KMS-11 (cell line): ENCODE measurements around the gene MDH2.
"Not testable (repeated sequence)": the region's sequence is repeated elsewhere in the genome, so short reads cannot be mapped to it uniquely, and the experiment has no call there.

ENCODE experiments used
- H2AFZ ChIP-seq: fragments of 200-600 bp; sonication (generic); 2 replicates; pipeline ENCODE4 v1.6.1; 2016; ENCODE audit warnings: antibody characterized with exemption, mixed run types, low read depth
- H3K27ac ChIP-seq: fragments of 200-600 bp; sonication (generic); 2 replicates; pipeline ENCODE4 v1.6.1; 2016; ENCODE audit warnings: mild to moderate bottlenecking, mixed run types
- H3K27me3 ChIP-seq: fragments of 200-600 bp; sonication (generic); 2 replicates; pipeline ENCODE4 v1.6.1; 2017; ENCODE audit warnings: mild to moderate bottlenecking, low read depth, mixed run types, moderate library complexity; ENCODE audit not compliant: insufficient read depth
- H3K36me3 ChIP-seq: fragments of 200-600 bp; sonication (generic); 2 replicates; pipeline ENCODE4 v1.6.1; 2017; ENCODE audit warnings: mild to moderate bottlenecking, mixed run types; ENCODE audit not compliant: insufficient read depth
- H3K4me1 ChIP-seq: fragments of 200-600 bp; sonication (generic); 2 replicates; pipeline ENCODE4 v1.6.1; 2016; ENCODE audit warnings: mild to moderate bottlenecking, low read depth, mixed run types; ENCODE audit not compliant: poor library complexity, severe bottlenecking
- H3K4me2 ChIP-seq: fragments of 200-600 bp; sonication (generic); 2 replicates; pipeline ENCODE4 v1.7.0; 2016; ENCODE audit warnings: mild to moderate bottlenecking, mixed run types
- H3K4me3 ChIP-seq: fragments of 200-600 bp; sonication (generic); IDR thresholded peaks from 2 replicates; pipeline ENCODE4 v1.6.1; 2017; ENCODE audit warnings: low read depth, low read length, mixed read lengths; ENCODE audit not compliant: insufficient read depth
- H3K79me2 ChIP-seq: fragments of 200-600 bp; sonication (generic); 2 replicates; pipeline ENCODE4 v1.6.1; 2016; ENCODE audit warnings: low read depth, mixed run types; ENCODE audit not compliant: insufficient read depth
- H3K9ac ChIP-seq: fragments of 200-600 bp; sonication (generic); 2 replicates; pipeline ENCODE4 v1.6.1; 2016; ENCODE audit warnings: mild to moderate bottlenecking, mixed run types
- H4K20me1 ChIP-seq: fragments of 200-600 bp; sonication (generic); 2 replicates; pipeline ENCODE4 v1.6.1; 2016; ENCODE audit warnings: mild to moderate bottlenecking, mixed run types; ENCODE audit not compliant: insufficient read depth
- CTCF ChIP-seq: fragments of 200-600 bp; sonication (generic); conservative IDR thresholded peaks from 2 replicates; pipeline ENCODE4 v1.6.1; 2017; ENCODE audit warnings: low read depth, mild to moderate bottlenecking, antibody characterized with exemption, low read length, moderate library complexity, mixed read lengths

MDH2 gene

DNA sequence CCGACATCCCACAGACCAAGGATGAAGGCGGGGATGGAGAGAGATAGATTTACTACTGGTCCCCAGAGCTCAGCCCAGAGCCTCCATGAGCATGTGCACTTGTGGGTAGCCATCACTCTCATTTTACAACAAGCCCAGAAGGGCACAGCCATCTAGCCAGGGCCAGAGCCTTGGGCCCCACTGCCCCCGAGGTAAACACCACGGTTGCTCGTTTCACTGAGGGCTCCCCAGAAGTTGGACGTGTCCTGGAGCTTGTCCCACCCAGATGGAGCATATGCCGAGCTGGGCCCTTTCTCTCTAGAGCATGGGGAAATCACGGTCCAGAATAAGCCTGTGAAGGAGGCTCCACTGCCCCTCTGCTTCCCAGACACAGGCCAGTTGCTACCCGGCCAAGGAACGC, 44.6 kb upstream of the MDH2 start:
- H3K36me3 ChIP-seq = no peaks in the 10 kb centered on the region
- no peak overlapping the region for H3K4me2 ChIP-seq
- H3K4me1 ChIP-seq = peaks cover 12% of the 10 kb centered on the region
- H3K27me3 ChIP-seq = no peaks in the 10 kb centered on the region
- H3K79me2 ChIP-seq = no peaks in the 10 kb centered on the region
- no peak overlapping the region for H3K9ac ChIP-seq
- H4K20me1 ChIP-seq = no peaks in the 10 kb centered on the region
- TF ChIP-seq CTCF = no peak
- H2AFZ ChIP-seq = no peak overlapping the region
- H3K27ac ChIP-seq = no peak overlapping the region
- H3K4me3 ChIP-seq = no peak overlapping the region

- H3K4me1 ChIP-seq = peaks cover 28% of the 10 kb centered on the region
- not testable (repeated sequence) for H3K27me3 ChIP-seq, H3K4me3 ChIP-seq, H4K20me1 ChIP-seq, H3K36me3 ChIP-seq, H2AFZ ChIP-seq, H3K4me2 ChIP-seq, H3K27ac ChIP-seq, H3K79me2 ChIP-seq, H3K9ac ChIP-seq
Observed at GRCh38 chr7:76005004-76005403, 42.9 kb upstream of the MDH2 start.

GRCh38 chr7:76008156-76008687, 39.7 kb upstream of the MDH2 start:
- Histone ChIP-seq H3K27ac (peak overlapping the region; percentile 55), H3K4me1 (peaks cover 32% of the 10 kb centered on the region), H4K20me1 (no peaks in the 10 kb centered on the region), H2AFZ (no peak overlapping the region), H3K36me3 (no peaks in the 10 kb centered on the region), H3K9ac (no peak overlapping the region; the same call in 1 of the 2 replicates), H3K79me2 (no peaks in the 10 kb centered on the region), H3K4me2 (peak overlapping the region; percentile 49), H3K27me3 (no peaks in the 10 kb centered on the region), H3K4me3 (no peak overlapping the region)
- no peak for TF ChIP-seq CTCF

GRCh38 chr7:76009672-76010600, 38.0 kb upstream of the MDH2 start:
- H3K27ac ChIP-seq = peak overlapping the region; percentile 55; the same call in 1 of the 2 replicates
- no peak overlapping the region for H3K9ac ChIP-seq
- H4K20me1 ChIP-seq = no peaks in the 10 kb centered on the region
- no peak for TF ChIP-seq CTCF
- no peaks in the 10 kb centered on the region for H3K27me3 ChIP-seq
- no peaks in the 10 kb centered on the region for H3K79me2 ChIP-seq
- no peak overlapping the region for H2AFZ ChIP-seq
- H3K4me1 ChIP-seq = peaks cover 32% of the 10 kb centered on the region
- no peak overlapping the region for H3K4me3 ChIP-seq
- H3K36me3 ChIP-seq = no peaks in the 10 kb centered on the region
- peak overlapping the region; percentile 49 for H3K4me2 ChIP-seq

DNA sequence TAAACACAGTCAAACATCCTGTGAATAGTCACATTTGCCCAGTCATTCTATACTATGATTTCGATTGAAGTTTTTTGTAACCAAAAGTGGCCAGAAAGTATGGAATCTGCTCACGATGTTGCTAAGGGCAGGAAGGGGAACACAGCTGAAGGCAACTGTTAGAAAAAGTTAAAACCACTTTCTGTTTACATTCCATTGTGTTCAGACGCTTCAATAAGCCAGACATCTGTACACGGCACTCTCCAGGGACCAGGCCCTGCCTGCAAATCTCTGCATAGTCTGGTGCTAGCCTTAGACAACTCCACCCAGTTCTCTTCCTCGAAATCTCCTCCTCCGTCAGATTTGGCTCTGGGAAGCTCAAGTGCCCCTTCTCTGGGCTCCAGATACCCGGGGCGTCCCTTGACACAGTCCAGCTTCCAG, 36.5 kb upstream of the MDH2 start:
- H3K4me2 ChIP-seq = no peak overlapping the region
- no peaks in the 10 kb centered on the region for H3K36me3 ChIP-seq

More for the DNA sequence above, 36.5 kb upstream of the MDH2 start:
- Histone ChIP-seq H3K79me2 (no peaks in the 10 kb centered on the region), H3K9ac (no peak overlapping the region), H3K4me3 (no peak overlapping the region), H3K27me3 (no peaks in the 10 kb centered on the region), H3K27ac (no peak overlapping the region), H3K4me1 (peaks cover 35% of the 10 kb centered on the region), H2AFZ (no peak overlapping the region), H4K20me1 (no peaks in the 10 kb centered on the region)
- no peak for TF ChIP-seq CTCF
